Measurements from ENCODE around the gene SOX2. TPM values are rescaled to one million over a fixed set of nuclear protein-coding genes. Genes with fewer than 3 reads are reported as not detected.

The SOX2 gene
- total and polyA plus RNA-seq, 10 donors = 0.02 to 0.54 (median 0.10) TPM; not detected in 5

- Histone ChIP-seq H3K4me1 (no peaks in the 10 kb centered on the region), H3K9me3 (peaks cover 0 to 4% (median 0%) of the 10 kb centered on the region in 8 donors), H3K4me3 (no peak overlapping the region), H3K27ac (no peak overlapping the region), H3K36me3 (no peaks in the 10 kb centered on the region), H3K27me3 (replicated peaks in 1 of 7) (peaks cover 8 to 100% (median 100%) of the 10 kb centered on the region in 7 donors)
- no peak for DNase-seq
- WGBS, 5 donors = 18 to 27% (median 23%) methylated on average over 3 of the region's 3 CpGs
- intact Hi-C loops (cut with DNase I; ENCODE audit: low total_unique reads) = no loop called here
- TF ChIP-seq POLR2A (IDR thresholded peaks at IDR 0.05) (no peak), CTCF (IDR thresholded peaks at IDR 0.05 in 8 of 11, conservative IDR thresholded peaks at IDR 0.05 in 3 of 11) (no peak), POLR2AphosphoS5 (IDR thresholded peaks at IDR 0.05) (no peak)
Measured at GRCh38 chr3:181718369-181718768, 6.6 kb downstream of the SOX2 start.

GRCh38 chr3:181718987-181719911 lies 7.5 kb downstream of the SOX2 start:
- intact Hi-C loops (cut with DNase I; ENCODE audit: low total_unique reads) = no loop called here
- Histone ChIP-seq H3K36me3 (no peaks in the 10 kb centered on the region), H3K4me3 (peak overlapping the region in 1 of 8 donors; percentile 8), H3K4me1 (no peaks in the 10 kb centered on the region), H3K27me3 (replicated peaks in 1 of 7) (peaks cover 8 to 100% (median 100%) of the 10 kb centered on the region in 7 donors), H3K9me3 (peaks cover 0 to 13% (median 0%) of the 10 kb centered on the region in 8 donors), H3K27ac (no peak overlapping the region)
- no peak for DNase-seq
- WGBS, 5 donors = 6 to 20% (median 7%) methylated on average over 42 to 48 of the region's 48 CpGs
- TF ChIP-seq CTCF (IDR thresholded peaks at IDR 0.05 in 8 of 11, conservative IDR thresholded peaks at IDR 0.05 in 3 of 11) (no peak), POLR2AphosphoS5 (IDR thresholded peaks at IDR 0.05) (no peak), POLR2A (IDR thresholded peaks at IDR 0.05) (no peak)

- Histone ChIP-seq H3K9me3 (peaks cover 0 to 14% (median 0%) of the 10 kb centered on the region in 8 donors), H3K27me3 (replicated peaks in 1 of 7) (peaks cover 8 to 100% (median 100%) of the 10 kb centered on the region in 7 donors), H3K36me3 (no peaks in the 10 kb centered on the region), H3K27ac (no peak overlapping the region), H3K4me1 (no peaks in the 10 kb centered on the region), H3K4me3 (no peak overlapping the region)
- intact Hi-C loops (cut with DNase I; ENCODE audit: low total_unique reads) = no loop called here
- no peak for DNase-seq
- TF ChIP-seq POLR2AphosphoS5 (IDR thresholded peaks at IDR 0.05) (no peak), CTCF (IDR thresholded peaks at IDR 0.05 in 8 of 11, conservative IDR thresholded peaks at IDR 0.05 in 3 of 11) (no peak), POLR2A (IDR thresholded peaks at IDR 0.05) (no peak)
- WGBS, 5 donors = 6 to 19% (median 8%) methylated on average over 23 of the region's 23 CpGs
Measured at GRCh38 chr3:181719991-181720680, 8.4 kb downstream of the SOX2 start.
